NCI-H748 (cell line): ENCODE measurements around the gene SOX4.
"Not testable (repeated sequence)": the region's sequence is repeated elsewhere in the genome, so short reads cannot be mapped to it uniquely, and the experiment has no call there.

Source experiments
- DNase-seq: peaks from one replicate; lab custom pipeline; 2025; ENCODE audit not compliant: unreplicated experiment; lab: John Stamatoyannopoulos, UW

Gene SOX4

DNA sequence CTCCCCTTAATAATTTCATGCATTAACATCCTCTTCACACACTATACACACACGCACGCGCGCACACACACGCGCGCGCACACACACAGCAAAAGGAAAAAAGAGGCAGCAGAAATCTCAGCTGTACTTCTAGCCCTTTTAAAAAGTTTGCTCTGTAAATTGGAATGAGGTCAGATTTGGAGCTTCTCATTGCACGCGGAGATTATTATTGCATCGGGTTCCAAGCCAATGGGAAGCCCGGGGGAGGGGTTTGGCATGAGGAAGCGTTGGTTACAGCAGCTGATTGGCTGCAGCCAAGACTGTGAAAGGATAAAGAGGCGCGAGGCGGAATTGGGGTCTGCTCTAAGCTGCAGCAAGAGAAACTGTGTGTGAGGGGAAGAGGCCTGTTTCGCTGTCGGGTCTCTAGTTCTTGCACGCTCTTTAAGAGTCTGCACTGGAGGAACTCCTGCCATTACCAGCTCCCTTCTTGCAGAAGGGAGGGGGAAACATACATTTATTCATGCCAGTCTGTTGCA lies at the start of gene SOX4:
Gene SOX4, plus strand, starts transcription at position 340 of the 515 bp plus-strand sequence. CDS start 784 bp downstream, outside the sequence.
- DNase-seq: peak; percentile 100

DNA sequence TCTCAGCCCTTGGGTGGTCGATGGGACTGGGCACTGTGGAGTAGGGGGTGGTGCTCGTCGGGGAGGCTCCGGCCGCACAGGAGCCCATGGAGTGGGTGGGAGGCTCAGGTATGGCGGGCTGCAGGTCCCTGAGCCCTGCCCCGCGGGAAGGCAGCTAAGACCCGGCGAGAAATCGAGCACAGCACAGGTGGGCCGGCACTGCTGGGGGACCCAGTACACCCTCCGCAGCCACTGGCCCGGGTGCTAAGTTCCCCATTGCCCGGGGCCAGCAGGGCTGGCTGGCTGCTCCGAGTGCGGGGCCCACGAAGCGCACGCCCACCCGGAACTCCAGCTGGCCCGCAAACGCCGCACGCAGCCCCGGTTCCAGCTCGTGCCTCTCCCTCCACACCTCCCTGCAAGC lies 41.3 kb upstream of the SOX4 start:
- not testable (repeated sequence) for DNase-seq

DNA sequence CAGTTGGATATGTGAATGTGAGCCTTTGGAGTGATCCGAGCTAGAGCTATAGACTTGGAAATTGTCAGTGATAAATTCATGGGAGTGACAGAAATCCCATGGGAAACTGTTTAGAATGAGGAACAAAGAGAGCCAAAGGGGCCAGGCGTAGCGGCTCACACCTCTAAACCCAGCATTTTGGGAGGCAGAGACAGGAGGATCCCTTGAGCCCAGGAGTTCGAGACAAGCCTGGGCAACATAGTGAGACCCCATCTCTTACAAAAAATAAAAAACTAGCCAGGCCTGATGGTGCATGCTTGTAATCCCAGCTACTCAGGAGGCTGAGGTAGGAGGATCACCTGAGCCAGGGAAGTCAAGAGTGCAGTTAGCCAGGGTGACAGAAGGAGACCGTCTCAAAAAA lies 39.3 kb upstream of the SOX4 start:
- DNase-seq: no peak

GRCh38 chr6:21555197-21555596 lies 38.4 kb upstream of the SOX4 start:
- no peak for DNase-seq

- DNase-seq: peak; percentile 65
Observed at GRCh38 chr6:21556511-21556910, 37.0 kb upstream of the SOX4 start.

DNA sequence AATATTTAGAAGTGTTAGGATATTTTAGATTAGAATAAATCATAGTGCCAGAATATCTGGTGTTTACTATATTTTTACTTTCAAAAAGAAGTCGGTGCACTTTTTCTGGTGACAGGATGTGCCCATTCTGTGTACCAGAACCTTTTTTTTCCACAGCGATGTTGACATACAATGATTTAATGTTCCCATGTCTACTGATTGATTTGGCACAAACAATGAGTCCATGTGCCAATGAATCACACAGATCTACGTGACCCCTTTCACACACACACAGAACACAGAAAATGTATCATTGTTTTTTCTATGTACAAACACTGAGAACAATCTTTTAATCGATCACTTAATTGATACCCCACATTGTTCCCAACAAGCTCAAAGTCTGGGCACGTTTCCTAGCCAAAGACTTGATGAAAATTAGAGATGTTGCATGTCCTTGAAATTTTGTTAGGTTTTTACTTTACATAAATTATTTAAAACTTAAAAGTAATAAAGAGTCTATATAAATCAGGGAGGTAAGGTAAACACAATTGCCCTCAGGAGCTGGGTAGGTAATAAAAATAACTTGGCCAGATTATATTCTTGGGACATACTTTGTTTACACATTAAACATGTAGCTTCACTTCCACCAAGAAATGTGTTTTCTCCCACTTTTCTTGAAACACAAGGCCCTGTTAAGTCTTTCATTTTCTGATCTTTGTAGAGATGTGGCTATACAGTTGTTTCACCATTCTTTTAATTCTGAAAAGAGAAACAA lies 36.4 kb upstream of the SOX4 start:
- peak; percentile 98 for DNase-seq

GRCh38 chr6:21559238-21559637 lies 34.3 kb upstream of the SOX4 start:
- DNase-seq: peak; percentile 97

DNA sequence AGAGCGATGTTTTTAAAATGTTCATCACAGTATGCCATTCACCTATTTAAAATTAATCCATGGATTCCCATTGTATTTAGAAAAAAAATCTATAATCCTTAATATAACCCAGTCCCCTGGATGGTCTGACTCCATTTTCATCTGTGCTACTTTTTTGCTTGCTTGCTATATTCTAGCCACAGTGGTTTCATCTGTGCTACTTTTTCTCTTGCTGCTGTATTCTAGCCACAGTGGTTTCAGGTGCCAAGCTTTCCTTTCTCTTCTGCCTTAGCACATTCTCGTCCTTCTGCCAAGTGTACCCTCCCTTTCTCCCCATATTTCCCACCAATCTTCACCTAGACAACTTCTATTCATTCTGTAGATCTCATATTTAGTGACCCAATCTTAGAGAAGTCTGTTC lies 33.3 kb upstream of the SOX4 start:
- no peak for DNase-seq

DNA sequence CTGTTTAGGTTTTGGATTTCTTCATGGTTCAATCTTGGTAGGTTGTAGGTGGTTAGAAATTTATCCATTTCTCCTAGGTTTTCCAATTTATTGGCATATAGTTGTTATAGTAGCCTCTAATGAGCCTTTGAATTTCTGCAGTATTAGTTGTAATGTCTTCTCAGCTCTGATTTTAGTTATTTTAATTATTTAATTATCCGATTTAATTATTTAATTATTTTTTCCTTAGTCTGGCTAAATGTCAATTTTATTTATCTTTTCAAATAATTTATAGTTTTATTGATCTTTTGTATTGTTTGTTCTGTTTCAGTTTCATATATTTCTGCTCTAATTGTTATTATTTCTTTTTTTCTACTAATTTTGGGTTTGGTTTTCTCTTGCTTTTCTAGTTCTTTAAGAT lies 28.1 kb upstream of the SOX4 start:
- no peak for DNase-seq

- DNase-seq: no peak
Observed at GRCh38 chr6:21578523-21578922, 15.0 kb upstream of the SOX4 start.

- no peak for DNase-seq
Observed at GRCh38 chr6:21582651-21583050, 10.9 kb upstream of the SOX4 start.

DNA sequence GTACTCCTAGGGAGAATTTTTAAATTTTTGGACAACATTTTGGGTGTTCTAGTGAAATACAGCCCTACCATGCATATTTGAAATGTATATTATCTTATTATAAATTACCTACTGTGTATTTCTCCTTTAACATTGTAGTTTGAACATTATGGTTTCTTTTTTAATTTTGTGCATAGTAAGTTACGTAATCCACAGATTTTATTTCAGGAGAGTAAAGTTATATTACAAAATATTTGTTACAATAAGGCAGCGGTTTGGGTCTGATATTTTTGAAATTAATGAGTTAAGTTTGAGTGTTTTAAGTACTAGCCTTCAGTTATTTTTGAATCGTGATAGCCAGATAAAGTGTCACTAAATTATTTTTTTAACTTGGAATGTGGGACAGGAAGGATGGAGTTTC lies 7.3 kb upstream of the SOX4 start:
- DNase-seq: no peak

DNA sequence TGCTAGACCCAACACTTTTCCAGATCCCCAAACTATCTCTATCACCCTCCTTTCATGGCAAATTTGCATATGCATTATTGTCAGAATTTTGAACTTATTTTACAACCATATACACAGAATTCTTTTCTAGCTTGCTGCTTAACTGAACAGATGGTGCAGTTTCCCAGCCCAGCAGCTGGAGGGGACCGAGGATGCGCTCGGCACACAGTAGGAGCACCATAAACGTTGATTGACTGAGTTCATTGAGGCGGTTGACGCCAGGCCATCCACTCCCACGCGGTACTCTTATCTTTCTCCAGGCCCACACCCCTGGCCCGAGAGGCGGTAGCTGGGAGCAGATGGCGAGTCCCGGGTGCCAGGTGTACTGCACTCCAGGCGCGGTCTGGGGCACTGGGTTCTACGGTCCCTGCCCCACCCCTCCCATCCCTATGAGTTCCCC lies 6.8 kb upstream of the SOX4 start:
- DNase-seq: peak; percentile 98

- peak; percentile 99 for DNase-seq
Observed at GRCh38 chr6:21587179-21587960, 6.2 kb upstream of the SOX4 start.

DNA sequence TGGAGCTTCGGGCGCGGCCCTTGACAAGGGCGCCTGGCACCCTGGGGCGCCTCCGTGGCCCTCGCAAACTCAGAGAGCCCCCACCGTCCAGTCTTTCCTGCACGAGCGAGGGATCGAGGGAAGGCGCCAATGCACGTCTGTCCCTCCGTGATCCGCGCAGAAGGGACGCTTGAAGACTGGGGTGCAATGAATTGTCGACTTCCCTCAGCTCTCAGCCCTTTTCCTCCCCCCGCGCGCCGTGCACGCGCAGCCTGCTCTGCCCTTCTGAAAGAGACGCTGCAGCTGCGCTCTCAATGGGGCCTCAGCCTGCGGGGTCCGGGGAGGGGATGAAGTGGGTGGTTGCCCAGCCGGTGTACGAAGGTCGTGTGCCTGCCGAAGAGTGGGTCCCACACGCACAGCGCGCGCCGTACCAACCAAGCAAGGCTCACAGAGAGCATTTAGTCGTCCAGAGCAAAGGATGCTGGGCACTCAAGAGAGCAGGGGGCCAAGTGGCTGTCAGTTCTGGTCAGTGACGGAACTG lies 5.5 kb upstream of the SOX4 start:
- peak; percentile 98 for DNase-seq

- peak; percentile 92 for DNase-seq
Observed at GRCh38 chr6:21588481-21589351, 4.8 kb upstream of the SOX4 start.

DNA sequence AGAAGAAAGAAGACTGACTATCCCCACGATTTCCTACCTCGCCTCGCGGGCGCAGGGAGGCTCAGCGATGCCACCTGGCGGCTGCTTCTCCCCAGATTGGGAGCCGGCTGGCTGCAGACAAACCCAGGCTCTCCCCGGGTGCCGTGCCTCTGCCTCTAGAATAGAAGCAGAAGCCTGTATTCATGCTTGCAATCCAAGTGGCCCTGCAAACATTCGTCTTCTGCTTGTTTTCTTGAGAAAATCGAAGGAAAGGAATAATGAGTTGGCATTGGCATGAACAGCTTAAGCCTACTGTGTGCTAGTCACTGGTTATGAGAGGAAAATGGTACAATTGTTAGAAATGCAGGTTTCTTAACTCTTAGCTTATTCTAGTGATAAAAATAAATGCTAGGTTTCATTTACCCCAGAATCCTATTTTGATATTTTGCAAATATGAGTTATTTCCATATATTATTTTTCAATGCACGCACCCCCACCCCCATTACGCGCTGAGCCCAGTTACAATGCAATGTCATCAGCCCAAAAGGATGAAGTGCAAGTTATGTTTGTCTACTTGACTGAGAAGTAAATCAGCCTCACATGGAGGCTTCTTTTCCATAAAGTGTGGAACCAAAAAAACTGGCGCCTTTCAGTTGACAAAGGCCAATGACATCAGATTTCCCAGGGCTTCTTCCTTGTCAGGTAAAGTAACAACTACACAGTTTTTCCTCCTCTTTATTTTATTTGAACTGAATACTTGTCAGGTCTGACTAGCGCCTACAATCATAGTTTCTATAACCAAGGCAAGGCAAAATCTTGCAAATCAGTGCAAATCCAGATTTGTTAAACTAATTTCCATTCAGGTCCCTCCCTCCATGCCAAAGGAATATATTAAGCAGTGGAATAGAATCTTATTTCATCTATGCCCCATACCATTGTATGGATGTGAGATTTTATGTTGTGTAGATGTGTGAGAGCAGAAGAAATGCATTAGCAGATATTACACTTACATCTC lies 3.9 kb upstream of the SOX4 start:
- peak; percentile 94 for DNase-seq

DNA sequence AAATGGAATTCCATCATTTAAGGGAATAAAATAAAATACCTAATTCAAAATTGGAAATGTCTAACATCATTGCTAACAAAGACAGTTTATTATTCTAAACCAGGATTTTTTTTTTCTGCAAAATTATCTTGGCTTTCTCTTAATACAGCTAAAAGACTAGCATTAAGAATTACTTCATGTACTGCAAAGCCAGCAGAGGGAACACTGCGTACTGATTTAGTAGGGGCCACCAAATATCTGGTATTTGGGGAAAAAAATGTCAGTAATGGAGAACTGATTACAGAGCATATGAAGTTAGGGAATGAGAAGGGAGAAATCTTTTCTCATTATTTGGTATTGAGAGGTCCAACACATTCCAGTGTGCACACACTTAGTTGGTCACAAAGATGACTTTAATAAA lies 3.2 kb upstream of the SOX4 start:
- DNase-seq: no peak

DNA sequence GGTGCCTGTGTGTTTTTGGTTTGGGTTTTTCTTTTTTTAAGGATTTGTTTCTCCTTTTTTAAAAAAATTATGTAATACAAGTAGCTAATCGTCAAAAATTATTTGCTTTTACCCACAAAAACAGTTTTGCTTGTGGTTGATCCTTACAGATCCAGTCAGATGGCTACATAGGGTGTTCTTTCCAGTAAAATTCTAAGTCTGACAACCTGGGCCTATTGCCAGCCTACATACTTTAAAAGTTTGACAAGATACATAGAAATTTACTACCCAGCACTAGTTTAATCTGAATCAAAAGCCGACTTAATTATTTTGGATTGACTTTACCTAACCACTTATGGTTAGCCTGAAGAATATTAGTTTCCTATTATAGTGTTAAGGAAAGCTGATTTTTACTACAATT lies 2.1 kb upstream of the SOX4 start:
- no peak for DNase-seq

- peak; percentile 97 for DNase-seq
Observed at GRCh38 chr6:21592953-21593352, 598 bp upstream of the SOX4 start.
